SK-N-MC (cell line): ENCODE data around the gene RPL7L1.

Experiments
- EZH2 ChIP-seq: fragments of 200-600 bp; sonication (generic); IDR thresholded peaks from one replicate; pipeline ENCODE4 v1.6.1; 2017; ENCODE audit warnings: antibody characterized with exemption
- FOXP2 ChIP-seq: optimal IDR thresholded peaks from 2 replicates; pipeline ENCODE3; 2011; ENCODE audit warnings: mild to moderate bottlenecking, moderate library complexity; ENCODE audit not compliant: insufficient read depth; ENCODE audit errors: extremely low read length, control extremely low read depth
- POLR2AphosphoS5 ChIP-seq: IDR thresholded peaks from 2 replicates; pipeline ENCODE4 v1.6.1; 2012; ENCODE audit warnings: mild to moderate bottlenecking, low read depth, low read length, borderline replicate concordance

- TF ChIP-seq EZH2, result no peak
- no peak for TF ChIP-seq POLR2AphosphoS5
- no peak for TF ChIP-seq FOXP2
These were observed 36.9 kb downstream of the RPL7L1 start for GRCh38 chr6:42916288-42916687.
